ENCODE results near the gene COPS9.

GRCh38 chr2:240139666-240140393 lies 3.7 kb upstream of the COPS9 start:
- TF ChIP-seq CTCF (IDR thresholded peaks at IDR 0.05) (no peak), POLR2AphosphoS5 (IDR thresholded peaks at IDR 0.05) (no peak)
